ENCODE measurements around the gene PCDH9.

PCDH9 gene

GRCh38 chr13:67217880-67218279, 12.3 kb downstream of the PCDH9 start:
- no peak for TF ChIP-seq POLR2AphosphoS5 (IDR thresholded peaks at IDR 0.05; ENCODE audit: low read depth, low read length)
- no peak for TF ChIP-seq REST (IDR thresholded peaks at IDR 0.05; ENCODE audit: insufficient read depth in 1 of 2, low read depth in 2 of 2, low read length in 2 of 2)
- no peak for TF ChIP-seq FOXP2 (optimal IDR thresholded peaks at IDR 0.05; ENCODE audit: borderline replicate concordance, extremely low read depth, extremely low read length, insufficient read depth)
- no peak for TF ChIP-seq TAF1 (IDR thresholded peaks at IDR 0.05; ENCODE audit: borderline replicate concordance, insufficient read depth, low read length)
- TF ChIP-seq SIN3A (IDR thresholded peaks at IDR 0.05; ENCODE audit: borderline replicate concordance, insufficient read depth, low read length): no peak

- TF ChIP-seq POLR2AphosphoS5 (IDR thresholded peaks at IDR 0.05; ENCODE audit: low read depth, low read length) (no peak), TAF1 (IDR thresholded peaks at IDR 0.05; ENCODE audit: borderline replicate concordance, insufficient read depth, low read length) (no peak), REST (IDR thresholded peaks at IDR 0.05; ENCODE audit: insufficient read depth in 1 of 2, low read depth in 2 of 2, low read length in 2 of 2) (no peak), FOXP2 (optimal IDR thresholded peaks at IDR 0.05; ENCODE audit: borderline replicate concordance, extremely low read depth, extremely low read length, insufficient read depth) (no peak), SIN3A (IDR thresholded peaks at IDR 0.05; ENCODE audit: borderline replicate concordance, insufficient read depth, low read length) (no peak)
These were observed 13.3 kb downstream of the PCDH9 start for GRCh38 chr13:67216864-67217263.

- TF ChIP-seq FOXP2 (optimal IDR thresholded peaks at IDR 0.05; ENCODE audit: borderline replicate concordance, extremely low read depth, extremely low read length, insufficient read depth) (no peak), TAF1 (IDR thresholded peaks at IDR 0.05; ENCODE audit: borderline replicate concordance, insufficient read depth, low read length) (no peak), POLR2AphosphoS5 (IDR thresholded peaks at IDR 0.05; ENCODE audit: low read depth, low read length) (no peak), REST (IDR thresholded peaks at IDR 0.05; ENCODE audit: insufficient read depth in 1 of 2, low read depth in 2 of 2, low read length in 2 of 2) (no peak), SIN3A (IDR thresholded peaks at IDR 0.05; ENCODE audit: borderline replicate concordance, insufficient read depth, low read length) (no peak)
These were observed 19.9 kb downstream of the PCDH9 start for GRCh38 chr13:67210208-67210607.

- TF ChIP-seq TAF1 (IDR thresholded peaks at IDR 0.05; ENCODE audit: borderline replicate concordance, insufficient read depth, low read length) (no peak), SIN3A (IDR thresholded peaks at IDR 0.05; ENCODE audit: borderline replicate concordance, insufficient read depth, low read length) (no peak), POLR2AphosphoS5 (IDR thresholded peaks at IDR 0.05; ENCODE audit: low read depth, low read length) (no peak), FOXP2 (optimal IDR thresholded peaks at IDR 0.05; ENCODE audit: borderline replicate concordance, extremely low read depth, extremely low read length, insufficient read depth) (no peak), REST (IDR thresholded peaks at IDR 0.05; ENCODE audit: insufficient read depth in 1 of 2, low read depth in 2 of 2, low read length in 2 of 2) (no peak)
These were observed 21.6 kb downstream of the PCDH9 start for GRCh38 chr13:67208552-67208951.

- TF ChIP-seq FOXP2 (optimal IDR thresholded peaks at IDR 0.05; ENCODE audit: borderline replicate concordance, extremely low read depth, extremely low read length, insufficient read depth) (no peak), POLR2AphosphoS5 (IDR thresholded peaks at IDR 0.05; ENCODE audit: low read depth, low read length) (no peak), SIN3A (IDR thresholded peaks at IDR 0.05; ENCODE audit: borderline replicate concordance, insufficient read depth, low read length) (no peak), REST (IDR thresholded peaks at IDR 0.05; ENCODE audit: insufficient read depth in 1 of 2, low read depth in 2 of 2, low read length in 2 of 2) (no peak), TAF1 (IDR thresholded peaks at IDR 0.05; ENCODE audit: borderline replicate concordance, insufficient read depth, low read length) (no peak)
These were observed 25.4 kb downstream of the PCDH9 start for GRCh38 chr13:67204764-67205163.
